GM23338 (cell line): ENCODE data around the gene PIGU. TPM values are rescaled to one million over a fixed set of nuclear protein-coding genes. Genes with fewer than 3 reads are reported as not detected.

ENCODE experiments used
- ATAC-seq: fragments of 200-7000 bp; cut with Tn5 transposase; 3 replicates; pipeline ENCODE4 v1.9.1; 2020
- DNase-seq: peaks from one replicate; pipeline ENCODE4 v3.0.0-alpha.2; 2015; ENCODE audit warnings: low spot score
- H2AFZ ChIP-seq: fragments of 200-600 bp; sonication (generic); 2 replicates; pipeline ENCODE4 v1.8.0; 2016; ENCODE audit warnings: antibody characterized with exemption, mild to moderate bottlenecking, moderate library complexity
- H3F3A ChIP-seq: fragments of 200-600 bp; sonication (generic); replicated peaks from 2 replicates; pipeline ENCODE4 v1.8.0; 2017; ENCODE audit warnings: antibody characterized with exemption, mixed run types, low read depth
- H3K27ac ChIP-seq: fragments of 200-600 bp; sonication (generic); 2 replicates; pipeline ENCODE4 v1.6.1; 2016; ENCODE audit warnings: low read depth
- H3K27me3 ChIP-seq: fragments of 200-600 bp; sonication (generic); 2 replicates; pipeline ENCODE4 v1.8.0; 2016; ENCODE audit warnings: mild to moderate bottlenecking, mixed run types, moderate library complexity; ENCODE audit not compliant: insufficient read depth
- H3K36me3 ChIP-seq: fragments of 200-600 bp; sonication (generic); 2 replicates; pipeline ENCODE4 v1.8.0; 2016; ENCODE audit warnings: mild to moderate bottlenecking; ENCODE audit not compliant: insufficient read depth
- H3K4me1 ChIP-seq: fragments of 200-600 bp; sonication (generic); 2 replicates; pipeline ENCODE4 v1.8.0; 2016; ENCODE audit warnings: mild to moderate bottlenecking, moderate library complexity; ENCODE audit not compliant: insufficient read depth
- H3K4me2 ChIP-seq: fragments of 200-600 bp; sonication (generic); 2 replicates; pipeline ENCODE4 v1.7.1; 2017; ENCODE audit warnings: mixed run types
- H3K4me3 ChIP-seq: fragments of 200-600 bp; sonication (generic); 2 replicates; pipeline ENCODE4 v1.6.1; 2016; ENCODE audit warnings: mixed run types
- H3K79me2 ChIP-seq: fragments of 200-600 bp; sonication (generic); replicated peaks from 2 replicates; pipeline ENCODE4 v1.8.0; 2017; ENCODE audit warnings: mild to moderate bottlenecking; ENCODE audit not compliant: insufficient read depth
- H3K9me2 ChIP-seq: fragments of 200-600 bp; sonication (generic); 2 replicates; pipeline ENCODE4 v1.8.0; 2017; ENCODE audit not compliant: insufficient read depth
- H4K20me1 ChIP-seq: fragments of 200-600 bp; sonication (generic); replicated peaks from 2 replicates; pipeline ENCODE4 v1.8.0; 2017; ENCODE audit warnings: mild to moderate bottlenecking; ENCODE audit not compliant: insufficient read depth
- H3K27ac Mint-ChIP-seq: 2 replicates; pipeline ENCODE4 v1.8.0; 2020; ENCODE audit warnings: inconsistent platforms, mild to moderate bottlenecking, moderate library complexity, mixed read lengths
- H3K27me3 Mint-ChIP-seq: 3 replicates; pipeline ENCODE4 v1.8.0; 2022; ENCODE audit warnings: low read depth, mild to moderate bottlenecking, moderate library complexity, mixed read lengths, inconsistent platforms; ENCODE audit not compliant: insufficient read depth, poor library complexity
- H3K36me3 Mint-ChIP-seq: 3 replicates; pipeline ENCODE4 v1.8.0; 2021; ENCODE audit warnings: low read depth, mild to moderate bottlenecking, inconsistent platforms, moderate library complexity, mixed read lengths
- H3K4me1 Mint-ChIP-seq: 3 replicates; pipeline ENCODE4 v1.8.0; 2020; ENCODE audit warnings: mild to moderate bottlenecking, inconsistent platforms, mixed read lengths
- H3K4me3 Mint-ChIP-seq: 3 replicates; pipeline ENCODE4 v1.8.0; 2021; ENCODE audit warnings: moderate library complexity, mild to moderate bottlenecking, inconsistent platforms, mixed read lengths
- H3K9me3 Mint-ChIP-seq: 3 replicates; pipeline ENCODE4 v1.8.0; 2020; ENCODE audit warnings: moderate library complexity, mild to moderate bottlenecking, inconsistent platforms, mixed read lengths
- CREB1 ChIP-seq: fragments of 250-450 bp; sonication (Bioruptor Pico); IDR thresholded peaks from 2 replicates; pipeline ENCODE4 v1.5.0; 2020; ENCODE audit warnings: low read depth, mild to moderate bottlenecking, moderate library complexity
- EZH2phosphoT487 ChIP-seq: fragments of 200-600 bp; sonication (generic); IDR thresholded peaks from one replicate; pipeline ENCODE4 v1.8.1; 2018; ENCODE audit warnings: antibody characterized with exemption; ENCODE audit not compliant: unreplicated experiment
- STAT1 ChIP-seq: IDR thresholded peaks from one replicate; pipeline ENCODE4 v1.6.1; 2016; ENCODE audit warnings: antibody characterized with exemption; ENCODE audit not compliant: unreplicated experiment
- polyA plus RNA-seq: library from polyadenylated mRNA; unstranded; fragments of >200 nt; fragmentation: Nextera tagmentation; extraction: Ambion mirVana; gene quantifications from 2 replicates; pipeline ENCODE4 v1.2.1, GENCODE V29; 2016
- total RNA-seq: library from RNA; depleted of rRNA; stranded (reverse); fragments of >200 nt; shearing (Covaris generic); gene quantifications from 2 replicates; pipeline ENCODE4 v1.2.3, GENCODE V29; 2014
- TF ChIP-seq, protein P1 (sequence below): IDR thresholded peaks from one replicate; pipeline ENCODE4 v1.6.1; 2018; ENCODE audit warnings: antibody characterized with exemption; ENCODE audit not compliant: unreplicated experiment
- TF ChIP-seq, protein P2 (sequence below), 2 experiments: fragments of 200-600 bp in 1 of 2; sonication (generic) in 1 of 2; conservative IDR thresholded peaks; 2 replicates each; pipeline versions ENCODE4 v1.5.1 to v1.6.1; 2016 to 2017; ENCODE audit warnings: antibody characterized with exemption in 2 of 2, low read depth in 2 of 2, mild to moderate bottlenecking in 2 of 2, moderate library complexity in 1 of 2
- TF ChIP-seq, protein P3 (sequence below): fragments of 250-450 bp; sonication (Bioruptor Pico); IDR thresholded peaks from 2 replicates; pipeline ENCODE4 v1.5.0; 2020; ENCODE audit warnings: mild to moderate bottlenecking, moderate library complexity

PIGU gene
- total and polyA plus RNA-seq, 2 experiments from 2014 or later = 24.3 to 28.9 TPM

DNA sequence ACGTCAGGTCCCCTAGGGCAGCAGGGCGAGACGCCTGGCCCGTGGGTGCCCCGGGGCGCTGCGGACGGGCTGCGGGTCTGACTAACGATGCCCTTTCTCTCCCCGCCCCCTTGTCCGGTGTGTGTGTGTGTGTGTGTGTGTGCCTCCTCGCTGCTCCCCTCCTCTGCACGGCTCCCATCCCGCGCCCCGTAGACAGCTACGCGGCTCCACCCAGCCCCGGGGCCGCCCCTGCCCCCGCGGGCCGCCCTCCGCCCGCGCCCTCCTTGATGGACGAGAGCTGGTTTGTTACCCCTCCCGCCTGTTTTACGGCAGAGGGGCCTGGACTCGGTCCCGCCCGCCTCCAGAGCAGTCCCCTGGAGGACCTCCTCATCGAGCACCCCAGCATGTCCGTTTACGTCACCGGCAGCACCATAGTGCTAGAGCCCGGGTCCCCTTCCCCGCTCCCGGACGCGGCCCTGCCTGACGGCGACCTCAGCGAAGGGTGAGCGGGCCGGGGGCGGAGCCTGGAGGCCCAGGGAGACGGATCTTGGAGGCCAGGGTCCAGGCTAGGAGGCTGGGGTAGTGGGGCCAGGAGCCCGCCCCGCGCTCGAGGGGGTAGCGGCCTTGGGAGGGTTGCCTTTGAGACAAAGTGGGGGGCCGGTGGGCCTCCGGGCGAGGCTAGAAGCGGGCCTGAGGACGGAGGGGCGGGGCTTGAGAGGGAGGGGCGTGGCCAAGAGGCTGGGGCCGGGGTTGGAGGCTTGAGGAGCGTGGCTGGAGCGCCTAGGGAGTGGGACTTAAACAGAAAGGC is 32.3 kb upstream of the PIGU start (continued):
- TF ChIP-seq, protein P1, sequence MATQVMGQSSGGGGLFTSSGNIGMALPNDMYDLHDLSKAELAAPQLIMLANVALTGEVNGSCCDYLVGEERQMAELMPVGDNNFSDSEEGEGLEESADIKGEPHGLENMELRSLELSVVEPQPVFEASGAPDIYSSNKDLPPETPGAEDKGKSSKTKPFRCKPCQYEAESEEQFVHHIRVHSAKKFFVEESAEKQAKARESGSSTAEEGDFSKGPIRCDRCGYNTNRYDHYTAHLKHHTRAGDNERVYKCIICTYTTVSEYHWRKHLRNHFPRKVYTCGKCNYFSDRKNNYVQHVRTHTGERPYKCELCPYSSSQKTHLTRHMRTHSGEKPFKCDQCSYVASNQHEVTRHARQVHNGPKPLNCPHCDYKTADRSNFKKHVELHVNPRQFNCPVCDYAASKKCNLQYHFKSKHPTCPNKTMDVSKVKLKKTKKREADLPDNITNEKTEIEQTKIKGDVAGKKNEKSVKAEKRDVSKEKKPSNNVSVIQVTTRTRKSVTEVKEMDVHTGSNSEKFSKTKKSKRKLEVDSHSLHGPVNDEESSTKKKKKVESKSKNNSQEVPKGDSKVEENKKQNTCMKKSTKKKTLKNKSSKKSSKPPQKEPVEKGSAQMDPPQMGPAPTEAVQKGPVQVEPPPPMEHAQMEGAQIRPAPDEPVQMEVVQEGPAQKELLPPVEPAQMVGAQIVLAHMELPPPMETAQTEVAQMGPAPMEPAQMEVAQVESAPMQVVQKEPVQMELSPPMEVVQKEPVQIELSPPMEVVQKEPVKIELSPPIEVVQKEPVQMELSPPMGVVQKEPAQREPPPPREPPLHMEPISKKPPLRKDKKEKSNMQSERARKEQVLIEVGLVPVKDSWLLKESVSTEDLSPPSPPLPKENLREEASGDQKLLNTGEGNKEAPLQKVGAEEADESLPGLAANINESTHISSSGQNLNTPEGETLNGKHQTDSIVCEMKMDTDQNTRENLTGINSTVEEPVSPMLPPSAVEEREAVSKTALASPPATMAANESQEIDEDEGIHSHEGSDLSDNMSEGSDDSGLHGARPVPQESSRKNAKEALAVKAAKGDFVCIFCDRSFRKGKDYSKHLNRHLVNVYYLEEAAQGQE = no peak
- TF ChIP-seq STAT1 = no peak
- TF ChIP-seq CREB1 (CRISPR knock-in tag) = no peak
- TF ChIP-seq, protein P2, sequence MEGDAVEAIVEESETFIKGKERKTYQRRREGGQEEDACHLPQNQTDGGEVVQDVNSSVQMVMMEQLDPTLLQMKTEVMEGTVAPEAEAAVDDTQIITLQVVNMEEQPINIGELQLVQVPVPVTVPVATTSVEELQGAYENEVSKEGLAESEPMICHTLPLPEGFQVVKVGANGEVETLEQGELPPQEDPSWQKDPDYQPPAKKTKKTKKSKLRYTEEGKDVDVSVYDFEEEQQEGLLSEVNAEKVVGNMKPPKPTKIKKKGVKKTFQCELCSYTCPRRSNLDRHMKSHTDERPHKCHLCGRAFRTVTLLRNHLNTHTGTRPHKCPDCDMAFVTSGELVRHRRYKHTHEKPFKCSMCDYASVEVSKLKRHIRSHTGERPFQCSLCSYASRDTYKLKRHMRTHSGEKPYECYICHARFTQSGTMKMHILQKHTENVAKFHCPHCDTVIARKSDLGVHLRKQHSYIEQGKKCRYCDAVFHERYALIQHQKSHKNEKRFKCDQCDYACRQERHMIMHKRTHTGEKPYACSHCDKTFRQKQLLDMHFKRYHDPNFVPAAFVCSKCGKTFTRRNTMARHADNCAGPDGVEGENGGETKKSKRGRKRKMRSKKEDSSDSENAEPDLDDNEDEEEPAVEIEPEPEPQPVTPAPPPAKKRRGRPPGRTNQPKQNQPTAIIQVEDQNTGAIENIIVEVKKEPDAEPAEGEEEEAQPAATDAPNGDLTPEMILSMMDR (conservative IDR thresholded peaks at IDR 0.05; ENCODE audit: low read depth in 2 of 2) = no peak

DNA sequence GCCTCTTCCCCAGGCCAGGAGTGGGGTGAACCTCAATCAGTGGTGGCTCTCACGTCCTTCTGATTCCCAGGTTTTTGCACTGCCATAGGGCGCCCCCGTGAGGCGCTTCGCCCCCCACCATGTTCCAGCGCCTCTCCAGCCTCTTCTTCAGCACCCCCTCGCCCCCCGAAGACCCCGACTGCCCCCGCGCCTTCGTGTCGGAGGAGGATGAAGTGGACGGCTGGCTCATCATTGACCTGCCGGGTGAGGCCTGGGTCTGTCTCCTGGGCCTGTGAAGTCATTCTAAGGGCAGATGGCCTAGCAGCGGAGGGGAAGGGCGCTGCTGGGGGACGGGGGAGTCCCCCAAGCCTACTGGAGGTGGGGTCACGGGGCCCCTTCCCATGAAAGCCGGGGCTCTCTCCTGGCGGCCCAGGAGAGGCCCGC is 31.7 kb upstream of the PIGU start:
- Histone ChIP-seq H3K27me3 (peaks cover 26% of the 10 kb centered on the region), H3K36me3 (no peaks in the 10 kb centered on the region), H3K9me2 (no peaks in the 10 kb centered on the region), H3K4me2 (peak overlapping the region; percentile 95), H3K4me3 (peak overlapping the region; percentile 94), H4K20me1 (no peaks in the 10 kb centered on the region), H2AFZ (peak overlapping the region; percentile 99), H3K79me2 (no peaks in the 10 kb centered on the region), H3K4me1 (peaks cover 17% of the 10 kb centered on the region; the same call in 1 of the 2 replicates), H3F3A (peaks cover 11% of the 10 kb centered on the region; the same call in 1 of the 2 replicates), H3K27ac (no peak overlapping the region)
- H3K27ac Mint-ChIP-seq = no peak overlapping the region
- H3K36me3 Mint-ChIP-seq = no peaks in the 10 kb centered on the region
- TF ChIP-seq, protein P3, sequence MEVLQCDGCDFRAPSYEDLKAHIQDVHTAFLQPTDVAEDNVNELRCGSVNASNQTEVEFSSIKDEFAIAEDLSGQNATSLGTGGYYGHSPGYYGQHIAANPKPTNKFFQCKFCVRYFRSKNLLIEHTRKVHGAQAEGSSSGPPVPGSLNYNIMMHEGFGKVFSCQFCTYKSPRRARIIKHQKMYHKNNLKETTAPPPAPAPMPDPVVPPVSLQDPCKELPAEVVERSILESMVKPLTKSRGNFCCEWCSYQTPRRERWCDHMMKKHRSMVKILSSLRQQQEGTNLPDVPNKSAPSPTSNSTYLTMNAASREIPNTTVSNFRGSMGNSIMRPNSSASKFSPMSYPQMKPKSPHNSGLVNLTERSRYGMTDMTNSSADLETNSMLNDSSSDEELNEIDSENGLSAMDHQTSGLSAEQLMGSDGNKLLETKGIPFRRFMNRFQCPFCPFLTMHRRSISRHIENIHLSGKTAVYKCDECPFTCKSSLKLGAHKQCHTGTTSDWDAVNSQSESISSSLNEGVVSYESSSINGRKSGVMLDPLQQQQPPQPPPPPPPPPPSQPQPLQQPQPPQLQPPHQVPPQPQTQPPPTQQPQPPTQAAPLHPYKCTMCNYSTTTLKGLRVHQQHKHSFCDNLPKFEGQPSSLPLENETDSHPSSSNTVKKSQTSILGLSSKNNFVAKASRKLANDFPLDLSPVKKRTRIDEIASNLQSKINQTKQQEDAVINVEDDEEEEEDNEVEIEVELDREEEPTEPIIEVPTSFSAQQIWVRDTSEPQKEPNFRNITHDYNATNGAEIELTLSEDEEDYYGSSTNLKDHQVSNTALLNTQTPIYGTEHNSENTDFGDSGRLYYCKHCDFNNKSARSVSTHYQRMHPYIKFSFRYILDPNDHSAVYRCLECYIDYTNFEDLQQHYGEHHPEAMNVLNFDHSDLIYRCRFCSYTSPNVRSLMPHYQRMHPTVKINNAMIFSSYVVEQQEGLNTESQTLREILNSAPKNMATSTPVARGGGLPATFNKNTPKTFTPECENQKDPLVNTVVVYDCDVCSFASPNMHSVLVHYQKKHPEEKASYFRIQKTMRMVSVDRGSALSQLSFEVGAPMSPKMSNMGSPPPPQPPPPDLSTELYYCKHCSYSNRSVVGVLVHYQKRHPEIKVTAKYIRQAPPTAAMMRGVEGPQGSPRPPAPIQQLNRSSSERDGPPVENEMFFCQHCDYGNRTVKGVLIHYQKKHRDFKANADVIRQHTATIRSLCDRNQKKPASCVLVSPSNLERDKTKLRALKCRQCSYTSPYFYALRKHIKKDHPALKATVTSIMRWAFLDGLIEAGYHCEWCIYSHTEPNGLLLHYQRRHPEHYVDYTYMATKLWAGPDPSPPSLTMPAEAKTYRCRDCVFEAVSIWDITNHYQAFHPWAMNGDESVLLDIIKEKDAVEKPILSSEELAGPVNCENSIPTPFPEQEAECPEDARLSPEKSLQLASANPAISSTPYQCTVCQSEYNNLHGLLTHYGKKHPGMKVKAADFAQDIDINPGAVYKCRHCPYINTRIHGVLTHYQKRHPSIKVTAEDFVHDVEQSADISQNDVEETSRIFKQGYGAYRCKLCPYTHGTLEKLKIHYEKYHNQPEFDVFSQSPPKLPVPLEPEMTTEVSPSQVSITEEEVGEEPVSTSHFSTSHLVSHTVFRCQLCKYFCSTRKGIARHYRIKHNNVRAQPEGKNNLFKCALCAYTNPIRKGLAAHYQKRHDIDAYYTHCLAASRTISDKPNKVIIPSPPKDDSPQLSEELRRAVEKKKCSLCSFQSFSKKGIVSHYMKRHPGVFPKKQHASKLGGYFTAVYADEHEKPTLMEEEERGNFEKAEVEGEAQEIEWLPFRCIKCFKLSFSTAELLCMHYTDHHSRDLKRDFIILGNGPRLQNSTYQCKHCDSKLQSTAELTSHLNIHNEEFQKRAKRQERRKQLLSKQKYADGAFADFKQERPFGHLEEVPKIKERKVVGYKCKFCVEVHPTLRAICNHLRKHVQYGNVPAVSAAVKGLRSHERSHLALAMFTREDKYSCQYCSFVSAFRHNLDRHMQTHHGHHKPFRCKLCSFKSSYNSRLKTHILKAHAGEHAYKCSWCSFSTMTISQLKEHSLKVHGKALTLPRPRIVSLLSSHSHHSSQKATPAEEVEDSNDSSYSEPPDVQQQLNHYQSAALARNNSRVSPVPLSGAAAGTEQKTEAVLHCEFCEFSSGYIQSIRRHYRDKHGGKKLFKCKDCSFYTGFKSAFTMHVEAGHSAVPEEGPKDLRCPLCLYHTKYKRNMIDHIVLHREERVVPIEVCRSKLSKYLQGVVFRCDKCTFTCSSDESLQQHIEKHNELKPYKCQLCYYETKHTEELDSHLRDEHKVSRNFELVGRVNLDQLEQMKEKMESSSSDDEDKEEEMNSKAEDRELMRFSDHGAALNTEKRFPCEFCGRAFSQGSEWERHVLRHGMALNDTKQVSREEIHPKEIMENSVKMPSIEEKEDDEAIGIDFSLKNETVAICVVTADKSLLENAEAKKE = no peak
- TF ChIP-seq, protein P2 (conservative IDR thresholded peaks at IDR 0.05; ENCODE audit: low read depth in 2 of 2) = peak; percentile 65 to 81
- TF ChIP-seq EZH2phosphoT487 = no peak
- no peak for TF ChIP-seq CREB1 (CRISPR knock-in tag)
- H3K4me3 Mint-ChIP-seq = peak overlapping the region; percentile 77
- peaks cover 12% of the 10 kb centered on the region for H3K4me1 Mint-ChIP-seq
- peak; percentile 21 for ATAC-seq
- no peaks in the 10 kb centered on the region; the same call in 2 of the 3 replicates for H3K9me3 Mint-ChIP-seq
- peak; percentile 73 for DNase-seq
- H3K27me3 Mint-ChIP-seq = peaks cover 39% of the 10 kb centered on the region
